Measurements from ENCODE around the gene FITM1. TPM values are rescaled to one million over a fixed set of nuclear protein-coding genes. Genes with fewer than 3 reads are reported as not detected.
"Not testable (repeated sequence)": the region's sequence is repeated elsewhere in the genome, so short reads cannot be mapped to it uniquely, and the experiment has no call there.

FITM1 gene
- polyA plus RNA-seq, 1 experiment = not detected

- TF ChIP-seq CTCF (IDR thresholded peaks at IDR 0.05; ENCODE audit: low read depth, low read length) = no peak
- no peak overlapping the region for H3K4me3 ChIP-seq (ENCODE audit: low read depth, low read length)
- peaks cover 4% of the 10 kb centered on the region for H3K9me3 ChIP-seq (ENCODE audit: control insufficient read depth, insufficient read depth, low read length)
- no peak overlapping the region for H3K27ac ChIP-seq (ENCODE audit: low read depth, low read length)
- no peak for DNase-seq (ENCODE audit: low read depth, low spot score)
- ChIA-PET CTCF (interaction anchor here (1.3 to 10.7 kb wide), 2 partner anchors 7 to 8 kb away, joined by 5 to 212 read pairs; partner anchors contain the start of gene PCK2), POLR2A (no interaction called here)
- no peaks in the 10 kb centered on the region for H3K27me3 ChIP-seq (ENCODE audit: control insufficient read depth, insufficient read depth, low read length)
Observed at GRCh38 chr14:24100982-24101494, 29.4 kb upstream of the FITM1 start.

DNA sequence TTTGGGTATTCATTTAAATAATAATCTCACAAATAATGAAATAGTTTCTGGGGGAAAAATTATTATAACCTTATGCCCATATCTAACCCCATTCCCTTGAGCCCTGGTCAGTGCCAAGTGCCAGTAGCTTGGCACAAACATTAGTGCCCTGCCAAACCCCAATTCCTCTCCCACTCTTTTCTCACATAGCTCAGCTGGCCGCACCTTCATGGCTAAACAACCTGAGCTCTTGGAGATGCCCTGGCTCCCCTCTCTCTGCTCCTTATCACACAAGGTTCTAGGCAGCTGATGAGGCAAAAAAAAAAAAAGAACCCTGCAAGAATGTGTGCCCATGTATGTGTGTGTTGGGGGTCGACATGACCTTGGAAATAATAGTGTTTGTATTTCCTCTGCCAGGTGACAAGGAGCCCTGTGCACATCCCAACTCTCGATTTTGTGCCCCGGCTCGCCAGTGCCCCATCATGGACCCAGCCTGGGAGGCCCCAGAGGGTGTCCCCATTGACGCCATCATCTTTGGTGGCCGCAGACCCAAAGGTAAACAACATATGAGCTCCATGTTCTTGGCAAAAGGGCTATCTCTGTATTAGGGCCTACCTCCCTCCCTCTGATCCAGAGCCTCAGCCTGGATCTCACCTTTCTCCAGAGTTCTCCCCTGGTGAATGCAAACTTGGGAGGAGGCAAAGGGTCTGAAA is 28.0 kb upstream of the FITM1 start:
- H3K9me3 ChIP-seq (ENCODE audit: control insufficient read depth, insufficient read depth, low read length) = peaks cover 4% of the 10 kb centered on the region
- ChIA-PET POLR2A (interaction anchor here (0.8 kb wide), 1 partner anchor 9 kb away, joined by 3 read pairs; the partner anchor contains the start of gene PCK2), CTCF (interaction anchor here (0.6 to 10.7 kb wide), 3 partner anchors 8 to 44 kb away, joined by 3 to 212 read pairs (median 4); partner anchors contain the start of gene PCK2)
- no peak overlapping the region for H3K4me3 ChIP-seq (ENCODE audit: low read depth, low read length)
- DNase-seq (ENCODE audit: low read depth, low spot score) = no peak
- H3K27me3 ChIP-seq (ENCODE audit: control insufficient read depth, insufficient read depth, low read length) = no peaks in the 10 kb centered on the region
- H3K27ac ChIP-seq (ENCODE audit: low read depth, low read length) = no peak overlapping the region
- no peak for TF ChIP-seq CTCF (IDR thresholded peaks at IDR 0.05; ENCODE audit: low read depth, low read length)

GRCh38 chr14:24103451-24103850 is 27.0 kb upstream of the FITM1 start:
- no peak overlapping the region for H3K4me3 ChIP-seq (ENCODE audit: low read depth, low read length)
- H3K27me3 ChIP-seq (ENCODE audit: control insufficient read depth, insufficient read depth, low read length) = no peaks in the 10 kb centered on the region
- no peak for TF ChIP-seq CTCF (IDR thresholded peaks at IDR 0.05; ENCODE audit: low read depth, low read length)
- ChIA-PET CTCF (interaction anchor here (10.7 kb wide), 1 partner anchor 9 kb away, joined by 212 read pairs; the partner anchor contains the start of gene PCK2), POLR2A (interaction anchor here (0.7 kb wide), 1 partner anchor 96 kb away, joined by 3 read pairs; no protein-coding TSS in a partner anchor)
- H3K27ac ChIP-seq (ENCODE audit: low read depth, low read length) = no peak overlapping the region
- peaks cover 4% of the 10 kb centered on the region for H3K9me3 ChIP-seq (ENCODE audit: control insufficient read depth, insufficient read depth, low read length)
- DNase-seq (ENCODE audit: low read depth, low spot score) = no peak

- not testable (repeated sequence) for H3K27me3 ChIP-seq (ENCODE audit: control insufficient read depth, insufficient read depth, low read length); H3K27ac ChIP-seq (ENCODE audit: low read depth, low read length); DNase-seq (ENCODE audit: low read depth, low spot score); H3K4me3 ChIP-seq (ENCODE audit: low read depth, low read length); H3K9me3 ChIP-seq (ENCODE audit: control insufficient read depth, insufficient read depth, low read length)
- ChIA-PET POLR2A (interaction anchor here (1.0 to 1.2 kb wide), 2 partner anchors 9 to 10 kb away, joined by 3 read pairs; partner anchors contain the start of genes DCAF11 and NRL), CTCF (interaction anchor here (1.2 to 10.7 kb wide), 4 partner anchors 9 to 48 kb away, joined by 4 to 212 read pairs (median 100); partner anchors contain the start of genes DCAF11, NRL and PCK2)
Observed at GRCh38 chr14:24105609-24106239, 24.7 kb upstream of the FITM1 start.

DNA sequence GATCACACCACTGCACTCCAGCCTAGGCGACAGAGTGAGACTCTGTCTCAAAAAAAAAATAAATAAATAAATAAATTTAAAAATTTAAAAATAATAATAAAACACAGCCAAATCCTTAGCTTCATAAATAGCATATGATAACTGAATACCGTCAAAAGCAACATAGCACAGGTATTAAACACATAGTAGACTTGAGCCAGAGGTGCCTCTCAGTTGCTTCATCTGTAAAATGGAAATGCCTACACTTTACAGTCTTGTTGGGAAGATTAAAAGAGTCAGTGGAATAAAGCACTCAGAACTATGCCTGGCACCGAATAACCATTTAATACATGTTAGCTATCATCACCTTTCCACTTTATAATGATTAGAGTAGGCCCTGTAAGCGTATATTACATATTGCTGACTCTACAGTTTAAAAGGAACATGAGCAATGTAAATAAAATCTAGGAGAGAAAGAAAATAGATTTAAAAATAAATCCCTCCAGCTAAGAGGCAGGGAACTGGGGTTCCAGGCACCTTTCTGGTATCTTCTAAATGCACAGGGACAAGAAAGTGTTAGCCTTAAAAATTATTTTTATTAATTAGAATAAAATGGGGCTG is 23.7 kb upstream of the FITM1 start:
- DNase-seq (ENCODE audit: low read depth, low spot score) = no peak
- TF ChIP-seq CTCF (IDR thresholded peaks at IDR 0.05; ENCODE audit: low read depth, low read length) = no peak
- peaks cover 4% of the 10 kb centered on the region for H3K9me3 ChIP-seq (ENCODE audit: control insufficient read depth, insufficient read depth, low read length)
- H3K27ac ChIP-seq (ENCODE audit: low read depth, low read length) = no peak overlapping the region
- H3K4me3 ChIP-seq (ENCODE audit: low read depth, low read length) = no peak overlapping the region
- ChIA-PET CTCF (interaction anchor here (0.6 to 10.7 kb wide), 11 partner anchors 8 to 201 kb away, joined by 3 to 212 read pairs (median 4); partner anchors contain the start of genes CIDEB, DCAF11, EMC9 and IRF9), POLR2A (no interaction called here)
- H3K27me3 ChIP-seq (ENCODE audit: control insufficient read depth, insufficient read depth, low read length) = no peaks in the 10 kb centered on the region
